Measurements from ENCODE around the gene PLPPR5. TPM values are rescaled to one million over a fixed set of nuclear protein-coding genes. Genes with fewer than 3 reads are reported as not detected.

Gene PLPPR5
- total and polyA plus RNA-seq, 9 of the 15 experiments (the other 6 are each of a cell fraction or from before 2014, with no cell fraction given): not detected

GRCh38 chr1:98842241-98842640 lies 162.4 kb downstream of the PLPPR5 start:
- no peak overlapping the region for H3K9ac ChIP-seq (ENCODE audit: insufficient read depth in 1 of 2, low read depth in 2 of 2, low read length in 2 of 2)
- no peak overlapping the region for H3K4me2 ChIP-seq (ENCODE audit: insufficient read depth, low read length)
- H3K4me3 ChIP-seq: no peak overlapping the region
- in situ Hi-C loops (cut with MboI): no loop called here
- no peak for DNase-seq (ENCODE audit: extremely low read depth in 1 of 4, low spot score in 3 of 4)
- no peaks in the 10 kb centered on the region for H3K9me1 ChIP-seq (ENCODE audit: control insufficient read depth, insufficient read depth, low read length)
- intact Hi-C loops (cut with micrococcal nuclease): no loop called here
- CTCF ChIA-PET (ENCODE audit: low intra/inter-chr PET ratio): no interaction called here
- TF ChIP-seq BRF2 (IDR thresholded peaks at IDR 0.05; ENCODE audit: borderline replicate concordance, insufficient read depth, insufficient read length): no peak
- TF ChIP-seq MYNN (IDR thresholded peaks at IDR 0.05): no peak
- TF ChIP-seq MYNN (CRISPR knock-in tag; IDR thresholded peaks at IDR 0.05): no peak
- no peak for TF ChIP-seq TRIM24 (IDR thresholded peaks at IDR 0.05)
- no peak for TF ChIP-seq KDM2B (CRISPR knock-in tag; IDR thresholded peaks at IDR 0.05)
- TF ChIP-seq SRF (CRISPR knock-in tag; IDR thresholded peaks at IDR 0.05): no peak
- no peak for TF ChIP-seq ELF1 (tag; IDR thresholded peaks at IDR 0.05)
- no peak for TF ChIP-seq ZNF232 (CRISPR knock-in tag; IDR thresholded peaks at IDR 0.05)
- no peak for TF ChIP-seq RBM34 (IDR thresholded peaks at IDR 0.05; ENCODE audit: borderline replicate concordance, insufficient read depth, low read length)
- no peak for TF ChIP-seq CEBPZ (IDR thresholded peaks at IDR 0.05; ENCODE audit: borderline replicate concordance, low read depth, low read length)
- 2% methylated on average over 2 of the region's 2 CpGs for WGBS (ENCODE audit: insufficient coverage, low coverage, missing lambda C conversion rate)
- no peaks in the 10 kb centered on the region for H3K9me3 ChIP-seq (replicated peaks; ENCODE audit: control insufficient read depth, insufficient read depth, low read depth, low read length)
- FAIRE-seq: no peak
- H3K36me3 ChIP-seq (ENCODE audit: control insufficient read depth, insufficient read depth, low read length): no peaks in the 10 kb centered on the region
- no peak overlapping the region for H3K27ac ChIP-seq (ENCODE audit: extremely low read depth, low read depth, low read length)
- H4K20me1 ChIP-seq (replicated peaks; ENCODE audit: control insufficient read depth, insufficient read depth, low read length): no peaks in the 10 kb centered on the region
- no peaks in the 10 kb centered on the region for H3K27me3 ChIP-seq (ENCODE audit: control insufficient read depth in 2 of 2, insufficient read depth in 2 of 2, low read length in 2 of 2)
- no TSS peak for BruUV-seq (replicated peaks)
- no peaks in the 10 kb centered on the region for H3K79me2 ChIP-seq (ENCODE audit: control insufficient read depth, insufficient read depth, low read length)
- POLR2A ChIA-PET: no interaction called here
- H2AFZ ChIP-seq (ENCODE audit: low read depth, low read length): no peak overlapping the region
- ATAC-seq: no peak
- no peaks in the 10 kb centered on the region for H3K4me1 ChIP-seq (replicated peaks in 1 of 2; ENCODE audit: control insufficient read depth in 2 of 2, insufficient read depth in 2 of 2, low read length in 2 of 2)

Small RNA genes lying within 50 kb of the gene (small RNA-seq; reads per million reads assigned to genes)
- not detected for gene AL445433.1
